ENCODE results near the gene USO1.

DNA sequence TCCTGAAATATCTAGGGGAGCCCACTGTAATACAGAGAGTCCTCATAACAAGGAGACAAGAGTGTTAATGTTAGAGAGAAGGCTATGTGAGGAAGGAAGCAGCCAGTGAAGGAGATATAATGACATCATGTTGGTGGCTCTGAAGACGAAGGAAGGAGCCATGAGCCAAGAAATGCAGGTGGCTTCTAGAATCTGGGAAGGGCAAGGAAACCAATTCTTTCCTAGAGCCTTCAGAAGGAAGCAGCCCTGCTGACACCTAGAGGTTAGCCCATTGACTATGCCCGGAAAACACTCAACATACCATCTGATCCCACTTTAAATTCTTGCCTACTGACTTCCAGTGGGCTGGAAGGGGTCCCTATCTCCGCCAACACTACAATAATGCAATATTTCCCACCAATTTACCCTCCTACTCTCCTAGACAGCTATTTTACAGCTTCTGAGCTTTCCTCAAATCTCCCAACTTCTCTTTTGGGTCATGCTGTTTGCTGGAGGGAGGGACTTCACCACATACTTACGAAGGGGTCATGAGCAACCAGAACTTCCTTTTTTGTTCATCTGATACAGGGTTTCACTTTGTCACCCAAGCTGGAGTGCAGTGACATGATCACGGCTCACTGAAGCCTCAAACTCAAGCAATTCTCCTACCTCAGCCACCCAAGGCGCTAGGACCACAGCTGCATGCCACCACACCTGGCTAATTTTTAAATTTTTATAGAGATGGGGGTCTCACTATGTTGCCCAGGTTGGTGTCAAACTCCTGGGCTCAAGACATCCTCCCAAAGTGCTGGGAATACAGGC lies 26.0 kb upstream of the USO1 start:
- TF ChIP-seq CTCF (IDR thresholded peaks at IDR 0.05) (no peak), POLR2A (IDR thresholded peaks at IDR 0.05) (no peak), POLR2AphosphoS5 (IDR thresholded peaks at IDR 0.05) (no peak), EP300 (IDR thresholded peaks at IDR 0.05) (no peak)
